GM12864 (cell line): Measurements from ENCODE around the gene SMIM38.

Source experiments
- DNase-seq: peaks from one replicate; pipeline ENCODE4 v3.0.0-alpha.2; 2011; ENCODE audit warnings: low read depth
- H3K4me3 ChIP-seq: 2 replicates; pipeline ENCODE4 v1.5.1; 2011; ENCODE audit warnings: mild to moderate bottlenecking, low read depth, low read length, control low read depth
- CTCF ChIP-seq: IDR thresholded peaks from 2 replicates; pipeline ENCODE4 v1.5.1; 2011; ENCODE audit warnings: low read depth, mild to moderate bottlenecking, moderate library complexity, low read length, control low read depth, inconsistent platforms; ENCODE audit errors: missing control alignments

SMIM38 gene

GRCh38 chr11:69110451-69110850 lies 45.3 kb upstream of the SMIM38 start:
- no peak for DNase-seq
- no peak for TF ChIP-seq CTCF
- no peak overlapping the region for H3K4me3 ChIP-seq

- no peak for DNase-seq
- TF ChIP-seq CTCF: no peak
- no peak overlapping the region for H3K4me3 ChIP-seq
Measured at GRCh38 chr11:69111624-69112542, 43.9 kb upstream of the SMIM38 start.

- TF ChIP-seq CTCF: no peak
- no peak overlapping the region for H3K4me3 ChIP-seq
- no peak for DNase-seq
Measured at GRCh38 chr11:69113226-69113625, 42.5 kb upstream of the SMIM38 start.

- H3K4me3 ChIP-seq: no peak overlapping the region
- TF ChIP-seq CTCF: no peak
- no peak for DNase-seq
Measured at GRCh38 chr11:69113646-69114340, 41.9 kb upstream of the SMIM38 start.

GRCh38 chr11:69114362-69114761 lies 41.4 kb upstream of the SMIM38 start:
- TF ChIP-seq CTCF: no peak
- no peak overlapping the region for H3K4me3 ChIP-seq
- no peak for DNase-seq

- H3K4me3 ChIP-seq: no peak overlapping the region
- DNase-seq: no peak
- no peak for TF ChIP-seq CTCF
Measured at GRCh38 chr11:69114811-69115523, 40.8 kb upstream of the SMIM38 start.
